SK-N-SH (cell line): Measurements from ENCODE around the gene SH2D3C. TPM values are rescaled to one million over a fixed set of nuclear protein-coding genes. Genes with fewer than 3 reads are reported as not detected.

Source experiments
- CTCF ChIA-PET: fragments of 300-600, 350-600 bp; formaldehyde crosslinking; extraction: SDS; loops from one replicate; lab custom pipeline; 2021; lab: Yijun Ruan, JAX
- POLR2A ChIA-PET: fragments of 350-600 bp; sonication (Branson Sonifier 250); formaldehyde crosslinking; extraction: SDS; loops from one replicate; lab custom pipeline; 2020; ENCODE audit warnings: antibody characterized with exemption, inconsistent platforms; lab: Yijun Ruan, JAX
- DNase-seq: peaks from one replicate; pipeline ENCODE4 v3.0.0; 2012
- H2AFZ ChIP-seq: fragments of 200-600 bp; sonication (generic); 2 replicates; pipeline ENCODE4 v1.8.1; 2016; ENCODE audit warnings: antibody characterized with exemption, mild to moderate bottlenecking, low read depth
- H3F3A ChIP-seq: fragments of 200-600 bp; sonication (generic); replicated peaks from 2 replicates; pipeline ENCODE3; 2016; ENCODE audit warnings: antibody characterized with exemption, mild to moderate bottlenecking; ENCODE audit not compliant: insufficient read depth
- H3K27ac ChIP-seq, 2 experiments: fragments of 200-500 bp in 1 of 2; fragments of 200-600 bp in 1 of 2; sonication (Bioruptor generic) in 1 of 2; sonication (generic), shearing (Covaris generic) in 1 of 2; 2 replicates each; pipeline versions ENCODE4 v1.5.1 to v1.6.1; 2014 to 2016; ENCODE audit warnings: low read depth in 2 of 2, inconsistent platforms in 1 of 2, low read length in 1 of 2, mild to moderate bottlenecking in 1 of 2, mixed read lengths in 1 of 2
- H3K27me3 ChIP-seq: fragments of 200-600 bp; sonication (generic), shearing (Covaris generic); 2 replicates; pipeline ENCODE4 v1.6.1; 2016; ENCODE audit warnings: mixed run types; ENCODE audit not compliant: insufficient read depth
- H3K36me3 ChIP-seq, 2 experiments: fragments of 200-500 bp in 1 of 2; fragments of 200-600 bp in 1 of 2; sonication (Bioruptor generic) in 1 of 2; sonication (generic) in 1 of 2; replicated peaks in 1 of 2; 2 replicates each; pipeline versions ENCODE3 to v1.5.1; 2014 to 2016; ENCODE audit warnings: low read length in 1 of 2, mild to moderate bottlenecking in 1 of 2; ENCODE audit not compliant: insufficient read depth in 2 of 2, control insufficient read depth in 1 of 2
- H3K4me1 ChIP-seq, 2 experiments: fragments of 200-500 bp in 1 of 2; fragments of 200-600 bp in 1 of 2; sonication (Bioruptor generic) in 1 of 2; sonication (generic), shearing (Covaris generic) in 1 of 2; 2 replicates each; pipeline versions ENCODE4 v1.5.1 to v1.6.1; 2014 to 2016; ENCODE audit warnings: low read depth in 1 of 2, low read length in 1 of 2, mixed run types in 1 of 2; ENCODE audit not compliant: insufficient read depth in 2 of 2, control insufficient read depth in 1 of 2
- H3K4me2 ChIP-seq: fragments of 200-600 bp; sonication (generic), shearing (Covaris generic); 2 replicates; pipeline ENCODE4 v1.6.1; 2017; ENCODE audit warnings: mixed run types
- H3K4me3 ChIP-seq, 2 experiments: fragments of 200-500 bp in 1 of 2; fragments of 200-600 bp in 1 of 2; sonication (Bioruptor generic) in 1 of 2; sonication (generic), shearing (Covaris generic) in 1 of 2; 2 replicates each; pipeline versions ENCODE4 v1.5.1 to v1.8.1; 2014 to 2016; ENCODE audit warnings: low read depth in 2 of 2, inconsistent platforms in 1 of 2, low read length in 1 of 2, mild to moderate bottlenecking in 1 of 2, mixed read lengths in 1 of 2, moderate library complexity in 1 of 2
- H3K79me2 ChIP-seq: fragments of 200-600 bp; sonication (generic); 2 replicates; pipeline ENCODE4 v1.8.1; 2017; ENCODE audit warnings: mild to moderate bottlenecking; ENCODE audit not compliant: insufficient read depth
- H3K9ac ChIP-seq: fragments of 200-600 bp; sonication (generic); 2 replicates; pipeline ENCODE4 v1.6.1; 2017; ENCODE audit warnings: mixed run types
- H3K9me2 ChIP-seq: fragments of 200-600 bp; sonication (generic); 2 replicates; pipeline ENCODE4 v1.6.1; 2017; ENCODE audit warnings: mixed run types
- H3K9me3 ChIP-seq: fragments of 200-600 bp; sonication (generic); 2 replicates; pipeline ENCODE4 v1.6.1; 2017; ENCODE audit warnings: mixed run types, mild to moderate bottlenecking, moderate library complexity
- H4K20me1 ChIP-seq: fragments of 200-600 bp; sonication (generic); 2 replicates; pipeline ENCODE4 v1.6.1; 2017; ENCODE audit warnings: mild to moderate bottlenecking, mixed run types; ENCODE audit not compliant: insufficient read depth
- ELF1 ChIP-seq: IDR thresholded peaks from 2 replicates; pipeline ENCODE4 v1.4.0; 2012
- FOXJ3 ChIP-seq: sonication (generic); formaldehyde crosslinking; IDR thresholded peaks from 2 replicates; pipeline ENCODE4 v1.5.1; 2020; ENCODE audit warnings: mild to moderate bottlenecking, missing genetic modification reagents
- FOXM1 ChIP-seq: IDR thresholded peaks from 2 replicates; pipeline ENCODE4 v1.4.0; 2012; ENCODE audit warnings: low read depth, mild to moderate bottlenecking
- IRF3 ChIP-seq: fragments of 150-350 bp; IDR thresholded peaks from 2 replicates; pipeline ENCODE4 v1.6.1; 2016; ENCODE audit warnings: mild to moderate bottlenecking, low read depth, low read length
- NFIC ChIP-seq: IDR thresholded peaks from 2 replicates; pipeline ENCODE4 v1.4.0; 2012; ENCODE audit warnings: borderline replicate concordance
- NRF1 ChIP-seq: IDR thresholded peaks from 2 replicates; pipeline ENCODE4 v1.6.1; 2012; ENCODE audit warnings: low read depth, mild to moderate bottlenecking, low read length
- PBX3 ChIP-seq: IDR thresholded peaks from 2 replicates; pipeline ENCODE4; 2012
- POLR2AphosphoS5 ChIP-seq: IDR thresholded peaks from 2 replicates; pipeline ENCODE4 v1.6.1; 2012; ENCODE audit warnings: low read depth, low read length
- RXRA ChIP-seq: IDR thresholded peaks from 2 replicates; pipeline ENCODE4 v1.4.0; 2012; ENCODE audit warnings: low read depth, mild to moderate bottlenecking, borderline replicate concordance
- TAF1 ChIP-seq: IDR thresholded peaks from 2 replicates; pipeline ENCODE4 v1.6.1; 2012; ENCODE audit warnings: low read depth, mild to moderate bottlenecking, low read length, moderate library complexity, borderline replicate concordance
- YY1 ChIP-seq: IDR thresholded peaks from 2 replicates; pipeline ENCODE4 v1.4.0; 2012; ENCODE audit warnings: low read depth, mild to moderate bottlenecking
- WGBS: methylation state at CpG from one replicate; pipeline ENCODE4 v1.1.6; 2017; ENCODE audit warnings: low lambda C conversion rate; 5-methylcytosine and 5-hydroxymethylcytosine counted together
- polyA plus RNA-seq, 3 experiments: library from polyadenylated mRNA; depleted of rRNA; stranded (reverse); fragments of >200 nt; gene quantifications; 2 replicates each; pipeline ENCODE4 v1.2.3, GENCODE V29; 2012
- TF ChIP-seq, protein P1 (sequence below): fragments of 150-350 bp; IDR thresholded peaks from 2 replicates; pipeline ENCODE4 v1.6.1; 2017; ENCODE audit warnings: antibody characterized with exemption, low read length, low read depth, borderline replicate concordance

The SH2D3C gene
- polyA plus RNA-seq, 1 of the 3 experiments (the other 2 are of a cell fraction) = 0.15 TPM

GRCh38 chr9:127693697-127694096 is 84.8 kb downstream of the SH2D3C start:
- no peak for DNase-seq
- Histone ChIP-seq H4K20me1 (no peaks in the 10 kb centered on the region), H3K36me3 (peaks cover 11 to 32% of the 10 kb centered on the region in 2 experiments), H3K9ac (no peak overlapping the region), H3K27me3 (no peaks in the 10 kb centered on the region), H3K79me2 (no peaks in the 10 kb centered on the region), H3F3A (peaks cover 14% of the 10 kb centered on the region), H3K4me3 (no peak overlapping the region), H3K27ac (no peak overlapping the region), H3K4me2 (no peak overlapping the region), H3K4me1 (peaks cover 0 to 3% of the 10 kb centered on the region in 2 experiments; a peak in 1 of 4 replicates), H3K9me3 (no peaks in the 10 kb centered on the region), H3K9me2 (no peaks in the 10 kb centered on the region), H2AFZ (no peak overlapping the region)
- ChIA-PET CTCF (interaction anchor here (1.3 to 1.6 kb wide), 2 partner anchors 14 to 228 kb away, joined by 3 to 5 read pairs; no protein-coding TSS in a partner anchor), POLR2A (no interaction called here)
- no peak for TF ChIP-seq TAF1
- TF ChIP-seq, protein P1, sequence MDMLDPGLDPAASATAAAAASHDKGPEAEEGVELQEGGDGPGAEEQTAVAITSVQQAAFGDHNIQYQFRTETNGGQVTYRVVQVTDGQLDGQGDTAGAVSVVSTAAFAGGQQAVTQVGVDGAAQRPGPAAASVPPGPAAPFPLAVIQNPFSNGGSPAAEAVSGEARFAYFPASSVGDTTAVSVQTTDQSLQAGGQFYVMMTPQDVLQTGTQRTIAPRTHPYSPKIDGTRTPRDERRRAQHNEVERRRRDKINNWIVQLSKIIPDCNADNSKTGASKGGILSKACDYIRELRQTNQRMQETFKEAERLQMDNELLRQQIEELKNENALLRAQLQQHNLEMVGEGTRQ = no peak
- no peak for TF ChIP-seq ELF1
- no peak for TF ChIP-seq POLR2AphosphoS5
- TF ChIP-seq IRF3 = no peak
- no peak for TF ChIP-seq NRF1
- TF ChIP-seq RXRA = no peak
- 90% methylated on average over 4 of the region's 4 CpGs for WGBS

- H3K27ac ChIP-seq = no peak overlapping the region
Measured at GRCh38 chr9:127693143-127693542, 85.3 kb downstream of the SH2D3C start.

More at GRCh38 chr9:127693143-127693542, 85.3 kb downstream of the SH2D3C start:
- Histone ChIP-seq H4K20me1 (no peaks in the 10 kb centered on the region), H2AFZ (no peak overlapping the region), H3K9ac (no peak overlapping the region), H3K9me2 (no peaks in the 10 kb centered on the region), H3K36me3 (peaks cover 11 to 37% of the 10 kb centered on the region in 2 experiments), H3K79me2 (no peaks in the 10 kb centered on the region), H3F3A (peaks cover 9% of the 10 kb centered on the region), H3K4me3 (no peak overlapping the region), H3K4me2 (no peak overlapping the region), H3K27me3 (no peaks in the 10 kb centered on the region), H3K9me3 (no peaks in the 10 kb centered on the region), H3K4me1 (peaks cover 0 to 3% of the 10 kb centered on the region in 2 experiments; a peak in 1 of 4 replicates)
- TF ChIP-seq FOXM1 (no peak), FOXJ3 (no peak), YY1 (no peak), NRF1 (no peak), PBX3 (no peak), NFIC (no peak)
- ChIA-PET CTCF (interaction anchor here (1.3 to 1.6 kb wide), 2 partner anchors 13 to 229 kb away, joined by 3 to 5 read pairs; no protein-coding TSS in a partner anchor), POLR2A (no interaction called here)
- no peak for DNase-seq
- 93% methylated on average over 10 of the region's 10 CpGs for WGBS
